Endothelial cell of umbilical vein (primary cell): Measurements from ENCODE around the gene COL26A1. TPM values are rescaled to one million over a fixed set of nuclear protein-coding genes. Genes with fewer than 3 reads are reported as not detected.

Experiments
- BruUV-seq: library from RNA; stranded (reverse); fragments of 400-500 nt; replicated peaks from 2 replicates; lab custom pipeline; 2021; lab: Mats Ljungman, UMichigan
- CTCF ChIA-PET: fragments of 300-600, 350-600 bp; sonication (Branson Sonifier 250); formaldehyde crosslinking; loops from one replicate; lab custom pipeline; 2021; ENCODE audit warnings: antibody characterized with exemption, inconsistent platforms; lab: Charles Lee
- POLR2A ChIA-PET: fragments of 300-600, 350-600 bp; sonication (Branson Sonifier 250); formaldehyde crosslinking; loops from one replicate; lab custom pipeline; 2021; ENCODE audit warnings: antibody characterized with exemption, inconsistent platforms; lab: Charles Lee
- DNase-seq: peaks from one replicate; pipeline ENCODE4 v3.0.0-alpha.2; 2011; ENCODE audit warnings: low read depth, low spot score
- FAIRE-seq: peaks from 2 replicates; lab custom pipeline; 2011; peaks lifted over from hg19 to GRCh38; lab: Jason Lieb, UNC
- H2AFZ ChIP-seq: 2 replicates; pipeline ENCODE4 v1.6.0; 2012; ENCODE audit warnings: low read depth, low read length, control low read depth, inconsistent platforms
- H3K27ac ChIP-seq: 2 replicates; pipeline ENCODE4 v1.5.1; 2011; ENCODE audit warnings: low read depth, mild to moderate bottlenecking, control low read depth, low read length, moderate library complexity; ENCODE audit not compliant: insufficient read depth
- H3K27me3 ChIP-seq, 2 experiments: 2 replicates each; pipeline versions ENCODE4 v1.6.0 to v1.6.1; 2011; ENCODE audit warnings: low read length in 2 of 2, mixed read lengths in 1 of 2; ENCODE audit not compliant: control insufficient read depth in 2 of 2, insufficient read depth in 2 of 2
- H3K36me3 ChIP-seq, 2 experiments: 2 replicates in 1 of 2; 3 replicates in 1 of 2; pipeline ENCODE4 v1.5.1; 2011; ENCODE audit warnings: low read length in 2 of 2, mild to moderate bottlenecking in 1 of 2, moderate library complexity in 1 of 2; ENCODE audit not compliant: control insufficient read depth in 2 of 2, insufficient read depth in 2 of 2; ENCODE audit errors: extremely low read depth in 1 of 2
- H3K4me1 ChIP-seq: 3 replicates; pipeline ENCODE4 v1.5.1; 2011; ENCODE audit warnings: mild to moderate bottlenecking, low read length; ENCODE audit not compliant: control insufficient read depth, insufficient read depth; ENCODE audit errors: extremely low read depth
- H3K4me2 ChIP-seq: 2 replicates; pipeline ENCODE4 v1.6.1; 2011; ENCODE audit warnings: low read length, control low read depth, mixed read lengths; ENCODE audit not compliant: insufficient read depth
- H3K4me3 ChIP-seq, 3 experiments: fragments of 200-600 bp in 1 of 3; sonication (generic), shearing (Covaris generic) in 1 of 3; replicated peaks in 1 of 3; 2 replicates each; pipeline ENCODE4 v1.5.1; 2011 to 2016; ENCODE audit warnings: control low read depth in 3 of 3, low read length in 3 of 3, mild to moderate bottlenecking in 2 of 3, inconsistent platforms in 1 of 3, low read depth in 1 of 3, moderate library complexity in 1 of 3; ENCODE audit not compliant: insufficient read depth in 1 of 3
- H3K79me2 ChIP-seq: 2 replicates; pipeline ENCODE4 v1.6.0; 2012; ENCODE audit warnings: low read length, inconsistent platforms; ENCODE audit not compliant: control insufficient read depth, insufficient read depth
- H3K9ac ChIP-seq: replicated peaks from 2 replicates; pipeline ENCODE3; 2011; ENCODE audit warnings: low read length, control low read depth; ENCODE audit not compliant: insufficient read depth; ENCODE audit errors: extremely low read depth
- H3K9me1 ChIP-seq: replicated peaks from 3 replicates; pipeline ENCODE4 v1.6.0; 2011; ENCODE audit warnings: mild to moderate bottlenecking, low read length; ENCODE audit not compliant: control insufficient read depth, insufficient read depth; ENCODE audit errors: extremely low read depth
- H3K9me3 ChIP-seq: replicated peaks from 2 replicates; pipeline ENCODE4 v1.5.1; 2012; ENCODE audit warnings: low read length, inconsistent platforms; ENCODE audit not compliant: control insufficient read depth, insufficient read depth
- H4K20me1 ChIP-seq: replicated peaks from 2 replicates; pipeline ENCODE3; 2011; ENCODE audit warnings: mild to moderate bottlenecking, low read length; ENCODE audit not compliant: control insufficient read depth, insufficient read depth; ENCODE audit errors: extremely low read depth
- FOS ChIP-seq: IDR thresholded peaks from 2 replicates; pipeline ENCODE4 v1.6.1; 2011; ENCODE audit warnings: mild to moderate bottlenecking, low read length, moderate library complexity, borderline replicate concordance; ENCODE audit not compliant: insufficient read depth
- GATA2 ChIP-seq: IDR thresholded peaks from 2 replicates; pipeline ENCODE4 v1.7.0; 2011; ENCODE audit warnings: low read depth, mild to moderate bottlenecking, moderate library complexity, mixed read lengths, low read length; ENCODE audit not compliant: insufficient read length, insufficient read depth
- JUN ChIP-seq: IDR thresholded peaks from 2 replicates; pipeline ENCODE4 v1.6.1; 2011; ENCODE audit warnings: borderline replicate concordance, low read depth; ENCODE audit not compliant: insufficient read length, insufficient read depth
- MYC ChIP-seq: IDR thresholded peaks from one replicate; pipeline ENCODE4 v1.6.1; 2011; ENCODE audit warnings: mild to moderate bottlenecking, low read depth, low read length
- POLR2A ChIP-seq: IDR thresholded peaks from 2 replicates; pipeline ENCODE4 v1.6.1; 2012; ENCODE audit warnings: low read depth, mild to moderate bottlenecking, control low read depth, low read length
- POLR2AphosphoS5 ChIP-seq: IDR thresholded peaks from 2 replicates; pipeline ENCODE4 v1.6.1; 2012; ENCODE audit warnings: low read depth, mild to moderate bottlenecking, control low read depth, low read length, moderate library complexity; ENCODE audit not compliant: insufficient read depth
- dilution Hi-C: fragments of 300-500 bp; cut with MboI; formaldehyde crosslinking; loops from one replicate; pipeline ENCODE4 v1.15.0; 2019; ENCODE audit warnings: low sequenced_read_pairs; ENCODE audit not compliant: extremely low pct_ligation_motif_present
- intact Hi-C: fragments of 100-400 bp; cut with micrococcal nuclease; formaldehyde crosslinking; loops from one replicate; pipeline ENCODE4 v1.10.0; 2022
- polyA plus RNA-seq, 4 experiments: library from polyadenylated mRNA; depleted of rRNA in 3 of 4; stranded (reverse) in 3 of 4; unstranded in 1 of 4; fragments of >200 nt; gene quantifications; 2 replicates each; pipeline versions ENCODE4 v1.2.1 to v1.2.3, GENCODE V29; 2011 to 2012; ENCODE audit warnings: missing spikeins in 1 of 4
- total RNA-seq: library from RNA; stranded (reverse); gene quantifications from 2 replicates; pipeline ENCODE4 v1.2.3, GENCODE V29; 2021
- TF ChIP-seq, protein P1 (sequence below), 2 donors: IDR thresholded peaks; 1 replicate in 1 of 2; 2 replicates in 1 of 2; pipeline ENCODE4 v1.5.1; 2011; ENCODE audit warnings: low read length in 2 of 2, mild to moderate bottlenecking in 2 of 2, moderate library complexity in 2 of 2, control low read depth in 1 of 2, inconsistent platforms in 1 of 2, low read depth in 1 of 2; ENCODE audit not compliant: insufficient read depth in 1 of 2; ENCODE audit errors: extremely low read depth in 1 of 2

Gene COL26A1
- total and polyA plus RNA-seq, 2 donors (not counting 3 experiments of a cell fraction or from before 2014, with no cell fraction given): not detected

DNA sequence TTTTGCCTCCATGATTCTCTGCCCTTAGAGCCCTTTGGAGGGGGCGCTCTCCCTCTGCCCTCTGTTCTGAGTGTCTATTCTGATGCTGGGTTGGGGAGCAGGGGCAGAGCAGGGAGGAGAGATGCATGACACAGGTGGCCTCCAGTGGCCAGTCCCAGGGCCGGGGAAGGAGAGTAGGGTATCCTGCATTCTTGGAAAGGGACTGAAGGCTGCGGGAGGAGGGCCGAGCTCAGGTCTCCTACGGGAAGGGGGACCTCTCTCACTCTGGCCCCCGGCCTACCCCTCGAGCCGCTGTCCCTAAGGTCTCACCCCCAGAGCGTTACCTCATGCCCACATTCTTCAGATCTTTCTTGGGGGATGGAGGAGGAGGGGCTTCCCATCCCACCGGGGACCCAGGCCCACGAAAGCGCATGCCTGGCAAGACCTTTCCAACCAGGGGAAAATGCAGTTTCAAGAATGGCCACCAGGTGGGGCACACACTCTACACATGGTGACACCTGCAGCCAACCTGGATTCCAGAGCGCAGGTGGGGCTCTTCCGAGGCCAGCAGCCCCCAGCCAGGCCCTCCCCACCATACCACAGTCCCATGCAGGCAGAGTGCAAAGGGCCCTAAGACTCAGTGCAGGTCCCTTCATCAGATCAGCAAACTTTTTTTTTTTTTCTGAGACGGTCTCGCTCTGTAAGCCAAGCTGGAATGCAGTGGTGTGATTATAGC is 180.0 kb downstream of the COL26A1 start:
- ChIA-PET POLR2A (no interaction called here), CTCF (interaction anchor here (0.6 to 3.2 kb wide), 45 partner anchors 8 to 849 kb away, joined by 3 to 140 read pairs (median 3); no protein-coding TSS in a partner anchor)
- Histone ChIP-seq H3K9me1 (no peaks in the 10 kb centered on the region), H3K27me3 (no peaks in the 10 kb centered on the region), H4K20me1 (no peaks in the 10 kb centered on the region), H3K27ac (no peak overlapping the region), H3K4me2 (no peak overlapping the region), H2AFZ (no peak overlapping the region), H3K36me3 (no peaks in the 10 kb centered on the region), H3K9ac (no peak overlapping the region), H3K9me3 (no peaks in the 10 kb centered on the region), H3K4me3 (no peak overlapping the region), H3K4me1 (no peaks in the 10 kb centered on the region), H3K79me2 (no peaks in the 10 kb centered on the region)
- FAIRE-seq (peak; percentile 56), DNase-seq (peak; percentile 48)
- BruUV-seq: no TSS peak
- intact Hi-C loops: loop anchor here (1.0 to 10.0 kb wide), 4 partner anchors 145 to 730 kb away; partner anchors contain the start of gene CUX1
- TF ChIP-seq JUN: no peak
- TF ChIP-seq, protein P1, sequence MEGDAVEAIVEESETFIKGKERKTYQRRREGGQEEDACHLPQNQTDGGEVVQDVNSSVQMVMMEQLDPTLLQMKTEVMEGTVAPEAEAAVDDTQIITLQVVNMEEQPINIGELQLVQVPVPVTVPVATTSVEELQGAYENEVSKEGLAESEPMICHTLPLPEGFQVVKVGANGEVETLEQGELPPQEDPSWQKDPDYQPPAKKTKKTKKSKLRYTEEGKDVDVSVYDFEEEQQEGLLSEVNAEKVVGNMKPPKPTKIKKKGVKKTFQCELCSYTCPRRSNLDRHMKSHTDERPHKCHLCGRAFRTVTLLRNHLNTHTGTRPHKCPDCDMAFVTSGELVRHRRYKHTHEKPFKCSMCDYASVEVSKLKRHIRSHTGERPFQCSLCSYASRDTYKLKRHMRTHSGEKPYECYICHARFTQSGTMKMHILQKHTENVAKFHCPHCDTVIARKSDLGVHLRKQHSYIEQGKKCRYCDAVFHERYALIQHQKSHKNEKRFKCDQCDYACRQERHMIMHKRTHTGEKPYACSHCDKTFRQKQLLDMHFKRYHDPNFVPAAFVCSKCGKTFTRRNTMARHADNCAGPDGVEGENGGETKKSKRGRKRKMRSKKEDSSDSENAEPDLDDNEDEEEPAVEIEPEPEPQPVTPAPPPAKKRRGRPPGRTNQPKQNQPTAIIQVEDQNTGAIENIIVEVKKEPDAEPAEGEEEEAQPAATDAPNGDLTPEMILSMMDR (IDR thresholded peaks at IDR 0.05; ENCODE audit: extremely low read depth in 1 of 2, insufficient read depth in 1 of 2, low read depth in 1 of 2, low read length in 2 of 2): peak; percentile 58 to 84
- dilution Hi-C loops: no loop called here

GRCh38 chr7:101543242-101543766 is 180.6 kb downstream of the COL26A1 start:
- H3K36me3 ChIP-seq: no peaks in the 10 kb centered on the region
- H3K9me1 ChIP-seq: no peaks in the 10 kb centered on the region
- CTCF ChIA-PET: interaction anchor here (0.6 to 3.2 kb wide), 35 partner anchors 9 to 848 kb away, joined by 3 to 140 read pairs (median 4); no protein-coding TSS in a partner anchor
- H3K27ac ChIP-seq: no peak overlapping the region
- H4K20me1 ChIP-seq: no peaks in the 10 kb centered on the region
- no peaks in the 10 kb centered on the region for H3K79me2 ChIP-seq
- no peaks in the 10 kb centered on the region for H3K27me3 ChIP-seq
- FAIRE-seq (no peak), DNase-seq (no peak)
- intact Hi-C loops: loop anchor here (1.0 to 10.0 kb wide), 4 partner anchors 144 to 729 kb away; partner anchors contain the start of gene CUX1
- TF ChIP-seq, protein P1 (IDR thresholded peaks at IDR 0.05; ENCODE audit: extremely low read depth in 1 of 2, insufficient read depth in 1 of 2, low read depth in 1 of 2, low read length in 2 of 2): no peak
- TF ChIP-seq POLR2A (no peak), POLR2AphosphoS5 (no peak), JUN (no peak), GATA2 (no peak), MYC (no peak), FOS (no peak)
- H2AFZ ChIP-seq: no peak overlapping the region
- dilution Hi-C loops: no loop called here
- no TSS peak for BruUV-seq
- H3K4me2 ChIP-seq: no peak overlapping the region
- no peak overlapping the region for H3K9ac ChIP-seq
- no peaks in the 10 kb centered on the region for H3K9me3 ChIP-seq
- no peak overlapping the region for H3K4me3 ChIP-seq
- POLR2A ChIA-PET: no interaction called here
- H3K4me1 ChIP-seq: no peaks in the 10 kb centered on the region
